Neural progenitor cell (in vitro differentiated cells): ENCODE measurements around the gene NCAN. TPM values are rescaled to one million over a fixed set of nuclear protein-coding genes. Genes with fewer than 3 reads are reported as not detected.

ENCODE experiments used
- DNase-seq: peaks from one replicate; pipeline ENCODE4 v3.0.0-alpha.2; 2016; ENCODE audit warnings: low spot score
- H2AFZ ChIP-seq: fragments of 200-600 bp; sonication (generic); replicated peaks from 2 replicates; pipeline ENCODE4 v1.6.1; 2016; ENCODE audit warnings: antibody characterized with exemption
- H3F3A ChIP-seq: fragments of 200-600 bp; sonication (generic); 2 replicates; pipeline ENCODE4 v1.6.1; 2016; ENCODE audit warnings: antibody characterized with exemption, low read depth
- H3K27ac ChIP-seq: fragments of 200-600 bp; sonication (generic); 2 replicates; pipeline ENCODE4 v1.5.1; 2016; ENCODE audit warnings: mild to moderate bottlenecking
- H3K27me3 ChIP-seq: fragments of 200-600 bp; sonication (generic); 2 replicates; pipeline ENCODE4 v1.6.1; 2016; ENCODE audit warnings: mild to moderate bottlenecking, moderate library complexity
- H3K36me3 ChIP-seq: fragments of 200-600 bp; sonication (generic); 2 replicates; pipeline ENCODE4 v1.5.1; 2016
- H3K4me1 ChIP-seq: fragments of 200-600 bp; sonication (generic); 2 replicates; pipeline ENCODE4 v1.6.1; 2016; ENCODE audit warnings: mixed run types
- H3K4me2 ChIP-seq: fragments of 200-600 bp; sonication (generic); 2 replicates; pipeline ENCODE4 v1.6.1; 2016
- H3K4me3 ChIP-seq: fragments of 200-600 bp; sonication (generic); 2 replicates; pipeline ENCODE4 v1.5.1; 2016
- H3K79me2 ChIP-seq: fragments of 200-600 bp; sonication (generic); 2 replicates; pipeline ENCODE4 v1.6.1; 2016; ENCODE audit warnings: low read depth
- H3K9ac ChIP-seq: fragments of 200-600 bp; sonication (generic); 2 replicates; pipeline ENCODE4 v1.6.1; 2016
- H3K9me3 ChIP-seq: fragments of 200-600 bp; sonication (generic); 2 replicates; pipeline ENCODE4 v1.5.1; 2016; ENCODE audit warnings: low read depth
- H4K20me1 ChIP-seq: fragments of 200-600 bp; sonication (generic); 2 replicates; pipeline ENCODE4 v1.6.1; 2016; ENCODE audit warnings: low read depth
- H3K27ac Mint-ChIP-seq: 3 replicates; pipeline ENCODE4 v1.8.0; 2021; ENCODE audit warnings: mixed read lengths
- H3K27me3 Mint-ChIP-seq: 2 replicates; pipeline ENCODE4 v1.8.0; 2022; ENCODE audit warnings: low read depth, mild to moderate bottlenecking, inconsistent platforms, moderate library complexity, mixed read lengths; ENCODE audit not compliant: insufficient read depth
- H3K36me3 Mint-ChIP-seq: 3 replicates; pipeline ENCODE4 v1.8.0; 2021; ENCODE audit warnings: mixed read lengths
- H3K4me1 Mint-ChIP-seq: 3 replicates; pipeline ENCODE4 v1.8.0; 2021; ENCODE audit warnings: mixed read lengths
- H3K4me3 Mint-ChIP-seq: 3 replicates; pipeline ENCODE4 v1.8.0; 2021; ENCODE audit warnings: mild to moderate bottlenecking, moderate library complexity, mixed read lengths
- H3K9me3 Mint-ChIP-seq: 3 replicates; pipeline ENCODE4 v1.8.0; 2020; ENCODE audit warnings: mixed read lengths
- CTCF ChIP-seq: fragments of 200-600 bp; sonication (generic); IDR thresholded peaks from 2 replicates; pipeline ENCODE4 v1.5.1; 2017; ENCODE audit warnings: antibody characterized with exemption, mild to moderate bottlenecking
- EZH2 ChIP-seq: fragments of 200-600 bp; sonication (generic); IDR thresholded peaks from 2 replicates; pipeline ENCODE4 v1.6.1; 2017; ENCODE audit warnings: antibody characterized with exemption, mild to moderate bottlenecking, moderate library complexity
- EZH2phosphoT487 ChIP-seq: fragments of 200-600 bp; sonication (generic); IDR thresholded peaks from 2 replicates; pipeline ENCODE4 v1.6.1; 2017; ENCODE audit warnings: antibody characterized with exemption
- total RNA-seq: library from RNA; depleted of rRNA; stranded (reverse); fragments of >200 nt; gene quantifications from 2 replicates; pipeline ENCODE4 v1.2.3, GENCODE V29; 2015; ENCODE audit warnings: low replicate concordance

Gene NCAN
- total RNA-seq, 1 donor from 2014 or later, result 4.8 TPM

GRCh38 chr19:19167612-19168011, 44.1 kb upstream of the NCAN start:
- DNase-seq, result no peak
- Histone ChIP-seq H3K4me2 (no peak overlapping the region), H4K20me1 (peaks cover 29% of the 10 kb centered on the region), H3K27me3 (peaks cover 39% of the 10 kb centered on the region), H3K4me3 (no peak overlapping the region), H3K4me1 (no peaks in the 10 kb centered on the region), H3F3A (peaks cover 15% of the 10 kb centered on the region), H2AFZ (no peak overlapping the region), H3K36me3 (no peaks in the 10 kb centered on the region), H3K27ac (no peak overlapping the region), H3K9ac (no peak overlapping the region), H3K79me2 (no peaks in the 10 kb centered on the region), H3K9me3 (no peaks in the 10 kb centered on the region)
- H3K4me1 Mint-ChIP-seq, result peaks cover 12% of the 10 kb centered on the region
- no peak overlapping the region for H3K4me3 Mint-ChIP-seq
- no peak overlapping the region for H3K27ac Mint-ChIP-seq
- TF ChIP-seq EZH2phosphoT487, result no peak
- TF ChIP-seq CTCF, result no peak
- no peak for TF ChIP-seq EZH2
- no peaks in the 10 kb centered on the region for H3K9me3 Mint-ChIP-seq
- H3K36me3 Mint-ChIP-seq, result no peaks in the 10 kb centered on the region
- H3K27me3 Mint-ChIP-seq, result peaks cover 18% of the 10 kb centered on the region

GRCh38 chr19:19169236-19170052, 42.3 kb upstream of the NCAN start:
- peak overlapping the region; percentile 63 for H3K4me2 ChIP-seq
- no peak overlapping the region for H3K9ac ChIP-seq
- peaks cover 39% of the 10 kb centered on the region for H3K27me3 ChIP-seq
- Mint-ChIP-seq H3K9me3 (no peaks in the 10 kb centered on the region), H3K36me3 (no peaks in the 10 kb centered on the region), H3K27me3 (peaks cover 16% of the 10 kb centered on the region), H3K27ac (no peak overlapping the region), H3K4me3 (peak overlapping the region; percentile 63), H3K4me1 (peaks cover 12% of the 10 kb centered on the region)
- H2AFZ ChIP-seq, result no peak overlapping the region
- no peak for DNase-seq
- peaks cover 15% of the 10 kb centered on the region for H3F3A ChIP-seq
- no peaks in the 10 kb centered on the region for H3K4me1 ChIP-seq
- no peak for TF ChIP-seq EZH2phosphoT487
- TF ChIP-seq CTCF, result no peak
- no peak for TF ChIP-seq EZH2
- H4K20me1 ChIP-seq, result peaks cover 29% of the 10 kb centered on the region
- H3K4me3 ChIP-seq, result peak overlapping the region; percentile 24
- no peaks in the 10 kb centered on the region for H3K36me3 ChIP-seq
- H3K27ac ChIP-seq, result no peak overlapping the region
- H3K9me3 ChIP-seq, result no peaks in the 10 kb centered on the region
- no peaks in the 10 kb centered on the region for H3K79me2 ChIP-seq

- H3K79me2 ChIP-seq, result no peaks in the 10 kb centered on the region
- TF ChIP-seq EZH2 (no peak), CTCF (no peak), EZH2phosphoT487 (no peak)
- DNase-seq, result peak; percentile 94
- H3K36me3 ChIP-seq, result no peaks in the 10 kb centered on the region
- no peaks in the 10 kb centered on the region for H3K9me3 ChIP-seq
- H3K9me3 Mint-ChIP-seq, result no peaks in the 10 kb centered on the region
- H4K20me1 ChIP-seq, result peaks cover 33% of the 10 kb centered on the region
- H3K4me1 ChIP-seq, result no peaks in the 10 kb centered on the region
- H3K4me1 Mint-ChIP-seq, result peaks cover 12% of the 10 kb centered on the region
- peak within 1 kb of the TSS; percentile 24 for H3K4me3 ChIP-seq
- H3K27me3 ChIP-seq, result peaks cover 39% of the 10 kb centered on the region
- H3K4me3 Mint-ChIP-seq, result peak within 1 kb of the TSS; percentile 63
- H3F3A ChIP-seq, result peaks cover 15% of the 10 kb centered on the region
- no peak within 1 kb of the TSS for H3K27ac ChIP-seq
- H3K9ac ChIP-seq, result no peak within 1 kb of the TSS
- H3K27ac Mint-ChIP-seq, result no peak within 1 kb of the TSS
- no peak within 1 kb of the TSS for H2AFZ ChIP-seq
- H3K4me2 ChIP-seq, result peak within 1 kb of the TSS; percentile 63
- H3K36me3 Mint-ChIP-seq, result no peaks in the 10 kb centered on the region
- peaks cover 16% of the 10 kb centered on the region for H3K27me3 Mint-ChIP-seq
Observed at GRCh38 chr19:19170053-19170872, 41.5 kb upstream of the NCAN start, which contains the start of gene MEF2B. MEF2B (minus strand) TSS chr19:19170263; CDS start chr19:19150735, 19,528 bp downstream.
